ENCODE data around the gene AP4S1.

DNA sequence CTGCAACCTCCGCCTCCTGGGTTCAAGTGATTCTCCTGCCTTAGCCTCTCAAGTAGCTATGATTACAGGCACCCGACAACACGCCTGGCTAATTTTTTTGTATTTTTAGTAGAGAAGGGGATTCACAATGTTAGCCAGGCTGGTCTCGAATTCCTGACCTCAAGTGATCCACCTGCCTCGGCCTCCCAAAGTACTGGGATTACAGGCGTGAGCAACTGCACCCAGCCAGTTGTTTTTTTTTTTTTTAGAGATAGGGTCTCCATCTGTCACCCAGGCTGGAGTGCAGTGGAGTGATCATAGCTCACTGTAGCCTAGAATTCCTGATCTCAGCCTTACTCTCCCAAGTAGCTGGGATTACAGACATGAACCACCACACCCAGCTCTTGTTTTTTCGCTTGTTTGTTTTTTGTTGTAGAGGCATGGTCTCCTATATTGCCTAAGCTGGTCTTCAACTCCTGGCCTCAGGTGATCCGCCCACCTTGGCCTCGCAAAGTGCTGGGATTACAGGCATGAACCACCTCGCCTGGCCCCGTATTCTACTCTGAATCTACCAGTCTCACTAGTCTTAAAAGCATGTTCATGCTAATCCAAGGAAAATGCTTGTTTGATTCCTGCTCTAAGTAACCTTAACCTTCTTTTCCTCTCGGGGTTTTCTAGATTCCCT is 32.4 kb downstream of the AP4S1 start:
- TF ChIP-seq, protein P1, sequence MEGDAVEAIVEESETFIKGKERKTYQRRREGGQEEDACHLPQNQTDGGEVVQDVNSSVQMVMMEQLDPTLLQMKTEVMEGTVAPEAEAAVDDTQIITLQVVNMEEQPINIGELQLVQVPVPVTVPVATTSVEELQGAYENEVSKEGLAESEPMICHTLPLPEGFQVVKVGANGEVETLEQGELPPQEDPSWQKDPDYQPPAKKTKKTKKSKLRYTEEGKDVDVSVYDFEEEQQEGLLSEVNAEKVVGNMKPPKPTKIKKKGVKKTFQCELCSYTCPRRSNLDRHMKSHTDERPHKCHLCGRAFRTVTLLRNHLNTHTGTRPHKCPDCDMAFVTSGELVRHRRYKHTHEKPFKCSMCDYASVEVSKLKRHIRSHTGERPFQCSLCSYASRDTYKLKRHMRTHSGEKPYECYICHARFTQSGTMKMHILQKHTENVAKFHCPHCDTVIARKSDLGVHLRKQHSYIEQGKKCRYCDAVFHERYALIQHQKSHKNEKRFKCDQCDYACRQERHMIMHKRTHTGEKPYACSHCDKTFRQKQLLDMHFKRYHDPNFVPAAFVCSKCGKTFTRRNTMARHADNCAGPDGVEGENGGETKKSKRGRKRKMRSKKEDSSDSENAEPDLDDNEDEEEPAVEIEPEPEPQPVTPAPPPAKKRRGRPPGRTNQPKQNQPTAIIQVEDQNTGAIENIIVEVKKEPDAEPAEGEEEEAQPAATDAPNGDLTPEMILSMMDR (IDR thresholded peaks at IDR 0.05; ENCODE audit: low read depth, low read length, poor library complexity, severe bottlenecking) = no peak
- TF ChIP-seq EZH2phosphoT487 (IDR thresholded peaks at IDR 0.05; ENCODE audit: borderline replicate concordance, low read length) = no peak
